Measurements from ENCODE around the gene PLK3.
"Not testable (repeated sequence)": the region's sequence is repeated elsewhere in the genome, so short reads cannot be mapped to it uniquely, and the experiment has no call there.

DNA sequence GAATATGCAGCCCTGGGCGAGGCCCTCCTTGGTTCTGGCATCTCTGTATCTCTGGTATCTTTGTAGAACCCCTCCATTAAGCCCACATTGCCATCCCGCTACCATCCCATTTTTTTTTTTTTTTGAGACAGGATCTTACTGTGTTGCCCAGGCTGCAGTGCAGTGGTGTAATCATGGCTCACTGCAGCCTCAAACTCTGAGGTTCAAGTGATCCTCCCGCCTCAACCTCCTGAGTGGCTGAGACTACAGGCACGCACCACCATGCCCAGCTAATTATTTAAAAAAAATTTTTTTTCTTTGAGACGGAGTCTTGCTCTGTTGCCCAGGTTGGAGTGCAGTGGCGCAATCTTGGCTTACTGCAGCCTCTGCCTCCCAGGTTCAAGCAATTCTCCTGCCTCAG is 24.2 kb downstream of the PLK3 start:
- not testable (repeated sequence) for TF ChIP-seq CTCF (IDR thresholded peaks at IDR 0.05; ENCODE audit: extremely low read depth in 1 of 2, insufficient read depth in 1 of 2, low read depth in 1 of 2, low read length in 2 of 2); POLR2A (IDR thresholded peaks at IDR 0.05; ENCODE audit: low read depth, low read length)
